OCI-LY1 (cell line): ENCODE data around the gene PPP2R2C.

Experiments used
- H2AFZ ChIP-seq: fragments of 200-600 bp; sonication (generic), shearing (Covaris generic); 2 replicates; pipeline ENCODE4 v1.6.0; 2014; ENCODE audit warnings: antibody characterized with exemption, mild to moderate bottlenecking, low read length
- H3F3A ChIP-seq: fragments of 200-600 bp; sonication (generic), shearing (Covaris generic); 2 replicates; pipeline ENCODE4 v1.6.0; 2014; ENCODE audit warnings: mild to moderate bottlenecking, antibody characterized with exemption, low read length, moderate library complexity; ENCODE audit not compliant: insufficient read depth
- H3K27ac ChIP-seq: fragments of 200-600 bp; sonication (generic); 2 replicates; pipeline ENCODE4 v1.5.1; 2014; ENCODE audit warnings: low read length, mixed run types, mild to moderate bottlenecking, low read depth; ENCODE audit not compliant: poor library complexity, severe bottlenecking
- H3K27me3 ChIP-seq: fragments of 200-600 bp; sonication (generic); 2 replicates; pipeline ENCODE4 v1.6.0; 2014; ENCODE audit warnings: antibody characterized with exemption, mild to moderate bottlenecking, low read length, moderate library complexity; ENCODE audit not compliant: insufficient read depth
- H3K36me3 ChIP-seq: fragments of 200-600 bp; sonication (generic); 2 replicates; pipeline ENCODE4 v1.6.1; 2014; ENCODE audit warnings: mild to moderate bottlenecking, antibody characterized with exemption, low read length, moderate library complexity, mixed read lengths; ENCODE audit not compliant: insufficient read depth
- H3K4me1 ChIP-seq: fragments of 200-600 bp; sonication (generic); 2 replicates; pipeline ENCODE4 v1.5.1; 2014; ENCODE audit warnings: mild to moderate bottlenecking, low read length, moderate library complexity; ENCODE audit not compliant: insufficient read depth, severe bottlenecking
- H3K4me2 ChIP-seq: fragments of 200-600 bp; sonication (generic), shearing (Covaris generic); 2 replicates; pipeline ENCODE4 v1.6.1; 2014; ENCODE audit warnings: low read length
- H3K4me3 ChIP-seq: fragments of 200-600 bp; sonication (generic); 2 replicates; pipeline ENCODE4 v1.5.1; 2014; ENCODE audit warnings: low read length, low read depth, mild to moderate bottlenecking, mixed read lengths; ENCODE audit not compliant: poor library complexity, severe bottlenecking
- H3K79me2 ChIP-seq: fragments of 200-600 bp; shearing (Covaris generic); 2 replicates; pipeline ENCODE4 v1.6.1; 2016; ENCODE audit warnings: mixed run types, low read length, mixed read lengths; ENCODE audit not compliant: insufficient read depth
- H3K9ac ChIP-seq: fragments of 200-600 bp; sonication (generic), shearing (Covaris generic); 2 replicates; pipeline ENCODE4 v1.6.1; 2014; ENCODE audit warnings: mild to moderate bottlenecking, low read length, mixed read lengths
- H3K9me2 ChIP-seq: fragments of 200-600 bp; sonication (generic), shearing (Covaris generic); 2 replicates; pipeline ENCODE4 v1.6.1; 2014; ENCODE audit warnings: low read depth, mild to moderate bottlenecking, low read length, mixed read lengths
- H3K9me3 ChIP-seq: fragments of 200-600 bp; shearing (Covaris generic); 2 replicates; pipeline ENCODE4 v1.6.1; 2014; ENCODE audit warnings: low read length, mixed read lengths
- H4K20me1 ChIP-seq: fragments of 200-600 bp; sonication (generic), shearing (Covaris generic); 2 replicates; pipeline ENCODE4 v1.6.0; 2016; ENCODE audit warnings: mild to moderate bottlenecking, low read length; ENCODE audit not compliant: insufficient read depth
- EZH2 ChIP-seq: fragments of 200-600 bp; sonication (generic), shearing (Covaris generic); IDR thresholded peaks from 2 replicates; pipeline ENCODE4 v1.8.0; 2017; ENCODE audit warnings: borderline replicate concordance, mixed run types, mild to moderate bottlenecking, antibody characterized with exemption, low read length, moderate library complexity, mixed read lengths
- TF ChIP-seq, protein P1 (sequence below): fragments of 200-600 bp; sonication (generic), shearing (Covaris generic); IDR thresholded peaks from 2 replicates; pipeline ENCODE4 v1.5.1; 2017; ENCODE audit warnings: mild to moderate bottlenecking, antibody characterized with exemption, low read length, moderate library complexity, mixed read lengths

PPP2R2C gene

DNA sequence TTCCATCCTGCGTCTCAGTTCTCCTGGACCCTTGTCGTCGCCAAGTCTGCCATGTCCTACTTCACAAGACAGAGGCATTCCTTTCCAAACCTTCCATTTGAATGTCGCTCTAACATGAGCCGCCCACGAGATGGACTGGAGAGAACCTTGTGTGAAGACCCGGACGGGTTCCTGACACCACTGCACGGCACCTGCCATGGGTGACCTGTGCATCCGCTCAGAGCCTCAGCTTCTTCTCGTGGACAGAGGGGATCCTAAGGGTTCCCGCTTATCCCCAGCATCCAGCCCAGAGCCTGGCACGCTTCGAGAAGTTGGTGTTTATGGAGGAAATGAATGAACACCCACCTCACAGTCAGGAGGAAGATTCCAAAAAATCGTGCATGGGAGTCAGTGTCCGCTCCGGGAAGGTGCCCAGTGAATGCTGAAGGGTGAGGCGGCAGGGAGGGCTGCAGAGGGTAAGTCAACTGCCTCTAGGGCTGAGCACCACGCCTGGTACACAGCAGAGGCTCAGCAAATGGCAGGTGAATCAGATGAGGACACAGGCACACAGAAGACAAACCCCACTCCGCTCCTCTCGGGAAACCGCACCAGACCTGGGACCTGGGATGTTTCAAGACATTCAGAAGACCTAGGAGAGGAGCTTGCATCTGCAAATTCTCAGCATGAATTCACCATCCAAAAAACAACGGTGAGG, 150.2 kb downstream of the PPP2R2C start:
- no peak overlapping the region for H3K4me2 ChIP-seq
- H3K27me3 ChIP-seq = no peaks in the 10 kb centered on the region
- H3K9ac ChIP-seq = no peak overlapping the region
- no peak overlapping the region for H3K27ac ChIP-seq
- H3K9me3 ChIP-seq = no peaks in the 10 kb centered on the region
- H3K4me1 ChIP-seq = no peaks in the 10 kb centered on the region
- H3F3A ChIP-seq = no peaks in the 10 kb centered on the region
- H3K4me3 ChIP-seq = no peak overlapping the region
- no peak for TF ChIP-seq EZH2
- TF ChIP-seq, protein P1, sequence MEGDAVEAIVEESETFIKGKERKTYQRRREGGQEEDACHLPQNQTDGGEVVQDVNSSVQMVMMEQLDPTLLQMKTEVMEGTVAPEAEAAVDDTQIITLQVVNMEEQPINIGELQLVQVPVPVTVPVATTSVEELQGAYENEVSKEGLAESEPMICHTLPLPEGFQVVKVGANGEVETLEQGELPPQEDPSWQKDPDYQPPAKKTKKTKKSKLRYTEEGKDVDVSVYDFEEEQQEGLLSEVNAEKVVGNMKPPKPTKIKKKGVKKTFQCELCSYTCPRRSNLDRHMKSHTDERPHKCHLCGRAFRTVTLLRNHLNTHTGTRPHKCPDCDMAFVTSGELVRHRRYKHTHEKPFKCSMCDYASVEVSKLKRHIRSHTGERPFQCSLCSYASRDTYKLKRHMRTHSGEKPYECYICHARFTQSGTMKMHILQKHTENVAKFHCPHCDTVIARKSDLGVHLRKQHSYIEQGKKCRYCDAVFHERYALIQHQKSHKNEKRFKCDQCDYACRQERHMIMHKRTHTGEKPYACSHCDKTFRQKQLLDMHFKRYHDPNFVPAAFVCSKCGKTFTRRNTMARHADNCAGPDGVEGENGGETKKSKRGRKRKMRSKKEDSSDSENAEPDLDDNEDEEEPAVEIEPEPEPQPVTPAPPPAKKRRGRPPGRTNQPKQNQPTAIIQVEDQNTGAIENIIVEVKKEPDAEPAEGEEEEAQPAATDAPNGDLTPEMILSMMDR = no peak
- H4K20me1 ChIP-seq = no peaks in the 10 kb centered on the region
- no peaks in the 10 kb centered on the region for H3K36me3 ChIP-seq
- H3K9me2 ChIP-seq = no peaks in the 10 kb centered on the region
- no peak overlapping the region for H2AFZ ChIP-seq
- no peaks in the 10 kb centered on the region for H3K79me2 ChIP-seq

DNA sequence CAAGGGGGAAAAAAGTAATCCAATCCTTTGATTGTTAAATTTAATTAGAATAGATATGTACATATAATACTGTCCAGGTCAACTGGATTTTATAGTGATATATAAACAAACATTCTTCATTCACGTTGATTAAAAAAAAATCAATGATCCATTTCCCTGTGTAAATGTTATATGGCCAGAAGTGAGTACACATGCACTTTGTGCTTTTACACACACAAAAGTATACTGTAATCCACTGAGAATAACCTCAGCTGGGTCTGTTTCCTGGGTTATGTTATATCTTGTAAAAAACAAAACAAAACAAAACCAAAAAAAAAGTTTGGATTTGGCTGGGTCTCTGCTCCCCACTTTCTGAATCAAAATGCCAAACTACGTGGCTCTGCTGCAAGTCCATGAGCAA, 151.1 kb downstream of the PPP2R2C start:
- TF ChIP-seq, protein P1 = no peak
- no peak for TF ChIP-seq EZH2
- Histone ChIP-seq H3K27ac (no peak overlapping the region), H3K4me1 (no peaks in the 10 kb centered on the region), H3K4me3 (no peak overlapping the region), H3K36me3 (no peaks in the 10 kb centered on the region), H3K4me2 (no peak overlapping the region), H3K79me2 (no peaks in the 10 kb centered on the region), H4K20me1 (no peaks in the 10 kb centered on the region), H2AFZ (no peak overlapping the region), H3K9me3 (no peaks in the 10 kb centered on the region), H3K9me2 (no peaks in the 10 kb centered on the region), H3K27me3 (no peaks in the 10 kb centered on the region), H3K9ac (no peak overlapping the region), H3F3A (no peaks in the 10 kb centered on the region)

DNA sequence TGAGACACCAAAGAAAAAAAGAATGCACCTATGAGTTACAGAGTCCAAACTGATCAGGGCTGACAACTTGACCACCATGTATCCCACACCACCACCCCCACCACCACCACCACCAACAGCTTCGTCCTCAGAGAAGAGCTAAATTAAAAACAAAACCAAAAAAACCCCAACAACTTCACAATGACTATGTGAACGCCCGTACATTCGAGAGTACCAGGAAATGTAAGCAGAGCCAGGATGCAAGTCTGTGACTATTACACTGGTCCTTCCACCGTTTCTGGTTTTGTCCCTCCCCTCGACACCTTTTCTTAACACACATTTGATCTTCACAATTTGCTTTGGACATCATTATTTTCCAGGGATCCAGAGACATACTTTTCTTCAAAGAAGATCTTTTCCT, 151.8 kb downstream of the PPP2R2C start:
- Histone ChIP-seq H3K4me1 (no peaks in the 10 kb centered on the region), H4K20me1 (no peaks in the 10 kb centered on the region), H3K27me3 (no peaks in the 10 kb centered on the region), H3K9ac (no peak overlapping the region), H3K4me3 (no peak overlapping the region), H3K79me2 (no peaks in the 10 kb centered on the region), H3F3A (no peaks in the 10 kb centered on the region), H3K27ac (no peak overlapping the region), H3K36me3 (no peaks in the 10 kb centered on the region), H3K4me2 (no peak overlapping the region), H3K9me3 (no peaks in the 10 kb centered on the region), H2AFZ (no peak overlapping the region), H3K9me2 (no peaks in the 10 kb centered on the region)
- TF ChIP-seq EZH2 = no peak
- TF ChIP-seq, protein P1 = no peak
